DND-41 (cell line): ENCODE results near the gene MCU.

Experiments used
- CTCF ChIP-seq: IDR thresholded peaks from 2 replicates; pipeline ENCODE4 v1.5.1; 2012; ENCODE audit warnings: borderline replicate concordance, low read length, moderate library complexity, mild to moderate bottlenecking; ENCODE audit not compliant: poor library complexity, severe bottlenecking; ENCODE audit errors: extremely low read depth
- EZH2 ChIP-seq: IDR thresholded peaks from 3 replicates; pipeline ENCODE4 v1.6.1; 2012; ENCODE audit warnings: borderline replicate concordance, low read depth, mild to moderate bottlenecking, moderate library complexity, low read length, inconsistent platforms; ENCODE audit not compliant: severe bottlenecking

- TF ChIP-seq CTCF (peak; percentile 69), EZH2 (no peak)
Measured at GRCh38 chr10:72834183-72834825, 142.4 kb downstream of the MCU start.
